H1 (cell line): ENCODE data around the gene KCTD16. TPM values are rescaled to one million over a fixed set of nuclear protein-coding genes. Genes with fewer than 3 reads are reported as not detected.

ENCODE experiments used
- BRCA1 ChIP-seq: IDR thresholded peaks from 2 replicates; pipeline ENCODE4 v1.6.1; 2012; ENCODE audit warnings: low read depth, low read length, improper control_type of control experiment
- E2F6 ChIP-seq: IDR thresholded peaks from 2 replicates; pipeline ENCODE4 v1.6.1; 2012; ENCODE audit warnings: inconsistent platforms
- EGR1 ChIP-seq: IDR thresholded peaks from 2 replicates; pipeline ENCODE4 v1.6.1; 2011; ENCODE audit warnings: low read depth, low read length, borderline replicate concordance
- FOSL1 ChIP-seq: IDR thresholded peaks from 2 replicates; pipeline ENCODE4 v1.6.1; 2011; ENCODE audit warnings: mild to moderate bottlenecking, low read depth, low read length, moderate library complexity; ENCODE audit not compliant: insufficient read depth
- GABPA ChIP-seq: IDR thresholded peaks from 2 replicates; pipeline ENCODE4 v1.6.1; 2011; ENCODE audit warnings: mild to moderate bottlenecking, low read length, moderate library complexity, borderline replicate concordance; ENCODE audit not compliant: insufficient read depth
- GTF2F1 ChIP-seq: IDR thresholded peaks from 2 replicates; pipeline ENCODE4 v1.6.1; 2012; ENCODE audit warnings: low read depth, low read length, improper control_type of control experiment, borderline replicate concordance
- HDAC6 ChIP-seq: IDR thresholded peaks from one replicate; pipeline ENCODE4 v1.7.1; 2012; ENCODE audit warnings: low read depth, mild to moderate bottlenecking, inconsistent platforms, low read length, moderate library complexity
- NANOG ChIP-seq: IDR thresholded peaks from 2 replicates; pipeline ENCODE4 v1.6.1; 2011; ENCODE audit warnings: low read length, low read depth, mild to moderate bottlenecking, inconsistent platforms; ENCODE audit not compliant: insufficient read depth, poor library complexity, severe bottlenecking
- POLR2AphosphoS5 ChIP-seq: IDR thresholded peaks from 2 replicates; pipeline ENCODE4 v1.6.1; 2011; ENCODE audit warnings: low read depth, low read length
- RAD21 ChIP-seq, 2 experiments: IDR thresholded peaks in 1 of 2; conservative IDR thresholded peaks in 1 of 2; 2 replicates each; pipeline ENCODE4 v1.6.1; 2011; ENCODE audit warnings: low read depth in 2 of 2, low read length in 2 of 2, improper control_type of control experiment in 1 of 2, inconsistent platforms in 1 of 2, mild to moderate bottlenecking in 1 of 2, moderate library complexity in 1 of 2
- SIRT6 ChIP-seq: IDR thresholded peaks from one replicate; pipeline ENCODE4 v1.7.1; 2012; ENCODE audit warnings: low read length, inconsistent platforms
- SP4 ChIP-seq: IDR thresholded peaks from 2 replicates; pipeline ENCODE4 v1.6.1; 2012; ENCODE audit warnings: low read length, inconsistent platforms
- TBP ChIP-seq: IDR thresholded peaks from 2 replicates; pipeline ENCODE4 v1.6.1; 2011; ENCODE audit warnings: low read depth, low read length, improper control_type of control experiment
- YY1 ChIP-seq: IDR thresholded peaks from 2 replicates; pipeline ENCODE4 v1.6.1; 2011; ENCODE audit warnings: low read depth, mild to moderate bottlenecking, low read length
- polyA plus RNA-seq, 7 experiments: library from polyadenylated mRNA; depleted of rRNA in 3 of 7; stranded (reverse) in 5 of 7; unstranded in 2 of 7; fragments of >200 nt in 5 of 7; fragments of 200-250 nt in 2 of 7; gene quantifications; 1 replicate in 5 of 7; 2 replicates in 1 of 7; 4 replicates in 1 of 7; pipeline versions ENCODE4 v1.2.1 to v1.2.3, GENCODE V29; 2011 to 2013; ENCODE audit warnings: missing spikeins in 2 of 7, mixed read lengths in 2 of 7
- total RNA-seq: library from RNA; stranded (reverse); fragmentation: NEBNext Ultra II Directional; extraction: Animal tissue kit (Norgen Biotek cat#: 25700); gene quantifications from 2 replicates; pipeline ENCODE4 v1.2.1, GENCODE V29; 2021

The KCTD16 gene
- total and polyA plus RNA-seq, 2 of the 8 experiments (the other 6 are each of a cell fraction or from before 2014, with no cell fraction given) = 0.03 to 0.24 TPM

DNA sequence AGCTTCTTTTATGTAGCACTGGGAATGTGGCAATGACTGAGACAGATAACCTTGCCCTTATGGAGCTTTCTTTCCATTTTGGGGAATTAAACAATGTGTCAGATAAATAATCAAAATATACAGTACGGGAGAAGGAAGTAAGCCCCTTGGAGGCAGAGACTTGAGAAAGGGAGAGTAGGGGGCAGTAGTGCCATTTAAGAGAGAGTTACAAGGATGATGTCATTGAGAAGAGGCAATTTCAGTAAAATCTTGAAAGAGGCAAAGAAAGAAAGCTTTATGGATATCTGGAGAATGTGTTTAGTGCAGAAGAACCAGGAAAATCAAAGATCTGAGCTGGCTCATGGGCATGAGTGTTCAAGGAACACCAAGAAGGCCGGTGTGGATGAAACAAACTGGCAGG, 77.3 kb downstream of the KCTD16 start (continued):
- TF ChIP-seq RAD21 (IDR thresholded peaks at IDR 0.05 in 1 of 2, conservative IDR thresholded peaks at IDR 0.05 in 1 of 2; ENCODE audit: low read depth in 2 of 2, low read length in 2 of 2) (peak; percentile 49 to 51), EGR1 (no peak), NANOG (no peak), SP4 (no peak), SIRT6 (no peak), E2F6 (no peak), FOSL1 (no peak), GTF2F1 (no peak), HDAC6 (no peak), BRCA1 (no peak), TBP (no peak), YY1 (no peak), GABPA (no peak), POLR2AphosphoS5 (no peak)
